ENCODE measurements around the gene UBXN1.
"Not testable (repeated sequence)": the region's sequence is repeated elsewhere in the genome, so short reads cannot be mapped to it uniquely, and the experiment has no call there.

DNA sequence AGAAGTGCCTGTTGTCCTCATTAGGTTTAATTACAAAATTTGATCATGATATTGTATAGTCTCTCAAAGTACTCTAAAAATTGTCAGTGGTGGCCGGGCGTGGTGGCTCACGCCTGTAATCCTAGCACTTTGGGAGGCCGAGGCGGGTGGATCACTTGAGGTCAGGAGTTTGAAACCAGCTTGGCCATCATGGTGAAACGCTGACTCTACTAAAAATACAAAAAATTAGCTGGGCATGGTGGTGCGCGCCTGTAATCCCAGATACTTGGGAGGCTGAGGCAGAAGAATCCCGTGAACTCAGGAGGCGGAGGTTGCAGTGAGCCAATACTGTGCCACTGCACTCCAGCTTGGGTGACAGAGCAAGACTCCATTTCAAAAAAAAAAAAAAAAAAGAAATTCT lies 3.5 kb downstream of the UBXN1 start:
- TF ChIP-seq, protein P1, sequence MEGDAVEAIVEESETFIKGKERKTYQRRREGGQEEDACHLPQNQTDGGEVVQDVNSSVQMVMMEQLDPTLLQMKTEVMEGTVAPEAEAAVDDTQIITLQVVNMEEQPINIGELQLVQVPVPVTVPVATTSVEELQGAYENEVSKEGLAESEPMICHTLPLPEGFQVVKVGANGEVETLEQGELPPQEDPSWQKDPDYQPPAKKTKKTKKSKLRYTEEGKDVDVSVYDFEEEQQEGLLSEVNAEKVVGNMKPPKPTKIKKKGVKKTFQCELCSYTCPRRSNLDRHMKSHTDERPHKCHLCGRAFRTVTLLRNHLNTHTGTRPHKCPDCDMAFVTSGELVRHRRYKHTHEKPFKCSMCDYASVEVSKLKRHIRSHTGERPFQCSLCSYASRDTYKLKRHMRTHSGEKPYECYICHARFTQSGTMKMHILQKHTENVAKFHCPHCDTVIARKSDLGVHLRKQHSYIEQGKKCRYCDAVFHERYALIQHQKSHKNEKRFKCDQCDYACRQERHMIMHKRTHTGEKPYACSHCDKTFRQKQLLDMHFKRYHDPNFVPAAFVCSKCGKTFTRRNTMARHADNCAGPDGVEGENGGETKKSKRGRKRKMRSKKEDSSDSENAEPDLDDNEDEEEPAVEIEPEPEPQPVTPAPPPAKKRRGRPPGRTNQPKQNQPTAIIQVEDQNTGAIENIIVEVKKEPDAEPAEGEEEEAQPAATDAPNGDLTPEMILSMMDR (IDR thresholded peaks at IDR 0.05; ENCODE audit: insufficient read depth, low read length, poor library complexity, severe bottlenecking) = not testable (repeated sequence)
- not testable (repeated sequence) for TF ChIP-seq EZH2phosphoT487 (conservative IDR thresholded peaks at IDR 0.05; ENCODE audit: low read length)
